ENCODE data around the gene NXNL1.

GRCh38 chr19:17456127-17456526 lies 4.6 kb downstream of the NXNL1 start:
- no peak for TF ChIP-seq CTCF (conservative IDR thresholded peaks at IDR 0.05; ENCODE audit: low read depth in 2 of 2)
- no peak for TF ChIP-seq POLR2AphosphoS5 (IDR thresholded peaks at IDR 0.05; ENCODE audit: low read depth)
- no peak for TF ChIP-seq EZH2phosphoT487 (IDR thresholded peaks at IDR 0.05; ENCODE audit: unreplicated experiment)
- TF ChIP-seq REST (IDR thresholded peaks at IDR 0.05; ENCODE audit: unreplicated experiment), result no peak
- TF ChIP-seq EZH2 (IDR thresholded peaks at IDR 0.05; ENCODE audit: low read depth, unreplicated experiment), result no peak
- no peak for TF ChIP-seq JUNB (IDR thresholded peaks at IDR 0.05; ENCODE audit: unreplicated experiment)
- TF ChIP-seq STAT1 (IDR thresholded peaks at IDR 0.05; ENCODE audit: unreplicated experiment), result no peak
- TF ChIP-seq, protein P1, sequence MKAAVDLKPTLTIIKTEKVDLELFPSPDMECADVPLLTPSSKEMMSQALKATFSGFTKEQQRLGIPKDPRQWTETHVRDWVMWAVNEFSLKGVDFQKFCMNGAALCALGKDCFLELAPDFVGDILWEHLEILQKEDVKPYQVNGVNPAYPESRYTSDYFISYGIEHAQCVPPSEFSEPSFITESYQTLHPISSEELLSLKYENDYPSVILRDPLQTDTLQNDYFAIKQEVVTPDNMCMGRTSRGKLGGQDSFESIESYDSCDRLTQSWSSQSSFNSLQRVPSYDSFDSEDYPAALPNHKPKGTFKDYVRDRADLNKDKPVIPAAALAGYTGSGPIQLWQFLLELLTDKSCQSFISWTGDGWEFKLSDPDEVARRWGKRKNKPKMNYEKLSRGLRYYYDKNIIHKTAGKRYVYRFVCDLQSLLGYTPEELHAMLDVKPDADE (IDR thresholded peaks at IDR 0.05), result no peak
- no peak for TF ChIP-seq ZNF331 (CRISPR knock-in tag; IDR thresholded peaks at IDR 0.05; ENCODE audit: low read depth)
- TF ChIP-seq CREB1 (CRISPR knock-in tag; IDR thresholded peaks at IDR 0.05; ENCODE audit: low read depth), result no peak
